Measurements from ENCODE around the gene BORCS5. TPM values are rescaled to one million over a fixed set of nuclear protein-coding genes. Genes with fewer than 3 reads are reported as not detected.

The BORCS5 gene
- total RNA-seq, 2 experiments from 2014 or later: 18.8 to 21.2 TPM

GRCh38 chr12:12356467-12356895 is 397 bp upstream of the BORCS5 start:
- no peaks in the 10 kb centered on the region for H3K27me3 Mint-ChIP-seq (ENCODE audit: low read depth)
- no peak for ATAC-seq
- peaks cover 10% of the 10 kb centered on the region for H3K36me3 Mint-ChIP-seq (ENCODE audit: low read depth)
- H3K4me3 Mint-ChIP-seq: peak overlapping the region; percentile 88
- H3K27ac Mint-ChIP-seq: peak overlapping the region; percentile 94
- ChIA-PET CTCF (interaction anchor here (0.8 to 3.0 kb wide), 17 partner anchors 9 to 380 kb away, joined by 3 to 16 read pairs (median 6); partner anchors contain the start of genes CDKN1B and DUSP16), POLR2A (interaction anchor here (0.6 to 3.5 kb wide), 31 partner anchors 9 to 810 kb away, joined by 3 to 70 read pairs (median 5); partner anchors contain the start of genes CDKN1B and DUSP16)
- peak; percentile 21 for DNase-seq
- H3K4me1 Mint-ChIP-seq (ENCODE audit: low read depth): peaks cover 43% of the 10 kb centered on the region
- H3K9me3 Mint-ChIP-seq (ENCODE audit: insufficient read depth): no peaks in the 10 kb centered on the region

DNA sequence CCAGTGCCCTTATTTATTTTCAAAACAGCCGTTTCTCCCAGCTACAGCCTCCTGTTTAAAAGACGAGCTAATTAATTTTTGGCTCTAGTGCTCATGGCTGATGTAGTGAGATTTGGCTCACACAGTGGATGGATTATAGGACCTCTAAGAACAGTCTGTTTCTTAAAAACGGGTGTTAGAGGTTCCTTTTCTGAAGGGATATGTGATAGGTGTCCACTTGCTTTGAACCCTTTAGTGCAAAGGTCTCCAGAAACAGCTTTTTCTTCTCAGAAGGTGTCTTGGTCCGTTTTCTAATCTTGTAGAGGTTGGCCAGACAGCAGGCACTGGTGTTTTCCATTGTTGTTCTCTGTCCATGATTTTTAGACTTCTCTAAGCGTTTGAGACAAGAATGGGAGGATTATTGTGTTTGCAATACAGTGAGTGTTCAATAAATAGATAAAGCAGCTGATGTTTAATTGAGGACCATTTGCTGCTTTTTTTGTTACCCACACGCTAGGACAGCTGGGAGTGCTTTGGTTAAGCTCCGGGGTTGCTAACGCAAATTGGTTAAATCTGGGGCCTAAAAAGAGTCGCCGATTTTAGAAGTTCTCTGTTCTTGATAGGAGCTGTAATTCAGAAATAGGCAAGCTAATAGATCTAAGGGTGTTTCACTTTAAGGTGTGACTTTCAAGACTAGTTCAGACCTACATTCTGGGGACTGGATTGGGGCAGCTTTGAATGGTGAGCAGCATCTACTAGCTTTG is 1.0 kb downstream of the BORCS5 start:
- H3K27me3 Mint-ChIP-seq (ENCODE audit: low read depth): no peaks in the 10 kb centered on the region
- ATAC-seq (no peak), DNase-seq (peak; percentile 52)
- H3K4me3 Mint-ChIP-seq: peak overlapping the region; percentile 88
- no peaks in the 10 kb centered on the region for H3K9me3 Mint-ChIP-seq (ENCODE audit: insufficient read depth)
- ChIA-PET CTCF (interaction anchor here (0.7 to 3.0 kb wide), 28 partner anchors 8 to 379 kb away, joined by 3 to 18 read pairs (median 5); partner anchors contain the start of genes CDKN1B, DUSP16 and MANSC1), POLR2A (interaction anchor here (0.5 to 3.5 kb wide), 45 partner anchors 8 to 708 kb away, joined by 3 to 70 read pairs (median 5); partner anchors contain the start of genes CDKN1B, ETV6, GPR19 and MANSC1)
- H3K27ac Mint-ChIP-seq: peak overlapping the region; percentile 94
- peaks cover 19% of the 10 kb centered on the region for H3K36me3 Mint-ChIP-seq (ENCODE audit: low read depth)
- H3K4me1 Mint-ChIP-seq (ENCODE audit: low read depth): peaks cover 51% of the 10 kb centered on the region

DNA sequence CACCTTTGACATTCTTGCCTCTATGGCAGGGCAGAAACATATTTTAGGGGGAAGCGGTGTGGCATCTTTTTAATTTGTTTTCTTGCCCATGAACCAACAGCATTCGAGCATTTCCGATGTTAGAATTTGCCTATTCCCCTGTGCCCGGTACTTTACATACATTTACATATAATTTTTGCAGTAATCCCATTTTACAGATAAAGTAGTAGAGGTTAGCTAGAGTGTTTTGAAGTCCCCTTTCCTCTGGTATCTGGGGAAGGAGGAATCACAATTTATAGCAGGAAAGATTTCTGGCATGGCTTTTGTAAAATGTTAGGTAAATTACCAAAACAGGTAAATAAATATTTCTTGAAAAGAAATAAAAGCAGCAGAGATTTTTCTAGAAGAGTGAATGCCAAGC is 1.6 kb downstream of the BORCS5 start:
- Mint-ChIP-seq H3K27me3 (ENCODE audit: low read depth) (no peaks in the 10 kb centered on the region), H3K4me1 (ENCODE audit: low read depth) (peaks cover 51% of the 10 kb centered on the region), H3K36me3 (ENCODE audit: low read depth) (peaks cover 23% of the 10 kb centered on the region), H3K27ac (peak overlapping the region; percentile 94), H3K4me3 (peak overlapping the region; percentile 88), H3K9me3 (ENCODE audit: insufficient read depth) (no peaks in the 10 kb centered on the region)
- ATAC-seq (no peak), DNase-seq (peak; percentile 10)
- CTCF ChIA-PET: interaction anchor here (0.8 to 3.0 kb wide), 23 partner anchors 9 to 378 kb away, joined by 3 to 18 read pairs (median 5); partner anchors contain the start of genes DUSP16 and MANSC1
- POLR2A ChIA-PET: interaction anchor here (0.6 to 3.5 kb wide), 22 partner anchors 8 to 709 kb away, joined by 3 to 70 read pairs (median 8); partner anchors contain the start of genes CDKN1B and ETV6

DNA sequence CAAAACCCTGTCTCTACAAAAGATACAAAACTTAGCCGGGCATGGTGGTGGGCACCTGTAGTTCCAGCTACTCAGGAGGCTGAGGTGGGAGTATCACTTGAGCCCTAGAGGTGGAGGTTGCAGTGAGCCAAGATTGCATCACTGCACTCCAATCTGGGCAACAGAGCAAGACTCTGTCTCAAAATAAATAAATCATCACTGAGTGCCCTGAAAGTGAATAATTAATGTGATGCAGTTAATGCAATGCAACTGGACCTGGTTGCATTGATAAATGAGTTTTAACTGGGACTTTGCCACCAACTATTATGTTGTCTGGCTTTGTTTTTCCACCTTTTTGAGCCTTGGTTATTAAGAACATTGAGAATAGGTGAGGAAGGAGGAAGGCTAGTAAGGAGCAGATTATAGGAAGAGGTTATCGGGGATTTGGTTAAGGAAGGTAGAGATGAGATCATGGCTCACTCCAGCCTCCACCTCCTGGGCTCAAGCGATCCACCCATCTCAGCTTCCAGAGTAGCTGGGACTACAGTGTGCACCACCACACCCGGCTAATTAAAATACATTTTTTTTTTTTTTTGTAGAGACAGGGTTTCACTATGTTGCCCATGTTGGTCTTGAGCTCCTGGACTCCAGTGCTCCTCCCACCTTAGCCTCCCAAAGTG is 8.0 kb downstream of the BORCS5 start:
- H3K36me3 Mint-ChIP-seq (ENCODE audit: low read depth): peaks cover 35% of the 10 kb centered on the region
- no peak overlapping the region for H3K4me3 Mint-ChIP-seq

DNA sequence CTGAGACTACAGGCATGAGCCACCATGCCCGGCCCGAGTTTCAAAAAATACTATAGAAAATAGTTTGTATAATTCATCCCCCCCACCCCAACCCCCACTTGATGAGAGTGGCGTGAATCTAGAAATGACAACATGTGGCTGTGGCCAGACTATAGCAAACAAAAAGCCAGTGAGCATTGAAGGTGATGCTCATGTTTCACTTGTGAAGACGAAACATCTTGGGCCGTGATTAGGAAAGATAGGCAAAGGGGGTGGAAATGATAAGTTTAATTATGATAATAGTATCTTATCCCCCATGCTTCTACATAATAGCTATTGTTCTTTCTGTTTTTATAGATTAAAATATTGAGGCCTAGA is 8.5 kb downstream of the BORCS5 start:
- DNase-seq (no peak), ATAC-seq (no peak)
- H3K27me3 Mint-ChIP-seq (ENCODE audit: low read depth): no peaks in the 10 kb centered on the region
- peaks cover 38% of the 10 kb centered on the region for H3K36me3 Mint-ChIP-seq (ENCODE audit: low read depth)
- no peak overlapping the region for H3K4me3 Mint-ChIP-seq
- ChIA-PET POLR2A (interaction anchor here (0.6 to 2.9 kb wide), 3 partner anchors 8 to 359 kb away, joined by 3 to 12 read pairs (median 5); partner anchors contain the start of gene BORCS5), CTCF (interaction anchor here (0.6 to 2.4 kb wide), 6 partner anchors 9 to 372 kb away, joined by 3 to 12 read pairs (median 3); partner anchors contain the start of genes BORCS5 and MANSC1)
- peaks cover 41% of the 10 kb centered on the region for H3K4me1 Mint-ChIP-seq (ENCODE audit: low read depth)
- H3K9me3 Mint-ChIP-seq (ENCODE audit: insufficient read depth): no peaks in the 10 kb centered on the region
- peak overlapping the region; percentile 32 for H3K27ac Mint-ChIP-seq

More for the DNA sequence above, 8.0 kb downstream of the BORCS5 start:
- Mint-ChIP-seq H3K4me1 (ENCODE audit: low read depth) (peaks cover 45% of the 10 kb centered on the region), H3K27me3 (ENCODE audit: low read depth) (no peaks in the 10 kb centered on the region), H3K27ac (no peak overlapping the region), H3K9me3 (ENCODE audit: insufficient read depth) (no peaks in the 10 kb centered on the region)
- ChIA-PET CTCF (interaction anchor here (0.6 to 2.4 kb wide), 7 partner anchors 8 to 373 kb away, joined by 3 to 12 read pairs (median 3); partner anchors contain the start of genes BORCS5 and MANSC1), POLR2A (interaction anchor here (1.2 to 2.9 kb wide), 2 partner anchors 7 to 359 kb away, joined by 3 to 12 read pairs; partner anchors contain the start of gene BORCS5)
- ATAC-seq (no peak), DNase-seq (no peak)

- CTCF ChIA-PET: interaction anchor here (0.6 to 2.4 kb wide), 6 partner anchors 9 to 372 kb away, joined by 3 to 12 read pairs (median 3); partner anchors contain the start of gene BORCS5
- Mint-ChIP-seq H3K4me1 (ENCODE audit: low read depth) (peaks cover 41% of the 10 kb centered on the region), H3K27me3 (ENCODE audit: low read depth) (no peaks in the 10 kb centered on the region), H3K36me3 (ENCODE audit: low read depth) (peaks cover 39% of the 10 kb centered on the region), H3K9me3 (ENCODE audit: insufficient read depth) (no peaks in the 10 kb centered on the region), H3K4me3 (no peak overlapping the region), H3K27ac (peak overlapping the region; percentile 32)
- DNase-seq (peak; percentile 55), ATAC-seq (peak; percentile 60)
- POLR2A ChIA-PET: interaction anchor here (0.6 to 2.9 kb wide), 3 partner anchors 9 to 358 kb away, joined by 3 to 12 read pairs (median 5); partner anchors contain the start of gene BORCS5
Observed at GRCh38 chr12:12365931-12366431, 9.1 kb downstream of the BORCS5 start.

GRCh38 chr12:12366701-12367481 is 10.0 kb downstream of the BORCS5 start:
- no peak overlapping the region for H3K4me3 Mint-ChIP-seq
- POLR2A ChIA-PET: interaction anchor here (0.9 to 2.9 kb wide), 2 partner anchors 9 to 357 kb away, joined by 4 to 12 read pairs; partner anchors contain the start of gene BORCS5
- ATAC-seq (no peak), DNase-seq (no peak)
- peaks cover 35% of the 10 kb centered on the region for H3K4me1 Mint-ChIP-seq (ENCODE audit: low read depth)
- CTCF ChIA-PET: interaction anchor here (0.6 to 2.4 kb wide), 9 partner anchors 8 to 1005 kb away, joined by 3 to 12 read pairs (median 4); partner anchors contain the start of genes BORCS5 and DUSP16
- H3K27ac Mint-ChIP-seq: no peak overlapping the region
- peaks cover 35% of the 10 kb centered on the region for H3K36me3 Mint-ChIP-seq (ENCODE audit: low read depth)
- no peaks in the 10 kb centered on the region for H3K27me3 Mint-ChIP-seq (ENCODE audit: low read depth)
- no peaks in the 10 kb centered on the region for H3K9me3 Mint-ChIP-seq (ENCODE audit: insufficient read depth)

GRCh38 chr12:12367482-12367998 is 10.7 kb downstream of the BORCS5 start:
- Mint-ChIP-seq H3K4me1 (ENCODE audit: low read depth) (peaks cover 30% of the 10 kb centered on the region), H3K4me3 (no peak overlapping the region), H3K9me3 (ENCODE audit: insufficient read depth) (no peaks in the 10 kb centered on the region), H3K27me3 (ENCODE audit: low read depth) (no peaks in the 10 kb centered on the region), H3K36me3 (ENCODE audit: low read depth) (peaks cover 32% of the 10 kb centered on the region), H3K27ac (no peak overlapping the region)
- ATAC-seq: no peak
- no peak for DNase-seq
- CTCF ChIA-PET: interaction anchor here (0.6 to 2.4 kb wide), 8 partner anchors 8 to 1004 kb away, joined by 3 to 12 read pairs (median 4); partner anchors contain the start of genes BORCS5 and DUSP16
- POLR2A ChIA-PET: interaction anchor here (0.9 to 2.9 kb wide), 2 partner anchors 10 to 356 kb away, joined by 4 to 12 read pairs; partner anchors contain the start of gene BORCS5

GRCh38 chr12:12372946-12373722 is 16.3 kb downstream of the BORCS5 start:
- Mint-ChIP-seq H3K36me3 (ENCODE audit: low read depth) (peaks cover 27% of the 10 kb centered on the region), H3K27ac (no peak overlapping the region), H3K9me3 (ENCODE audit: insufficient read depth) (no peaks in the 10 kb centered on the region), H3K27me3 (ENCODE audit: low read depth) (no peaks in the 10 kb centered on the region), H3K4me1 (ENCODE audit: low read depth) (peaks cover 12% of the 10 kb centered on the region), H3K4me3 (no peak overlapping the region)
- no peak for DNase-seq
- CTCF ChIA-PET: no interaction called here
- ATAC-seq: no peak
- POLR2A ChIA-PET: no interaction called here
